ENCODE measurements around the gene OR4S2. TPM values are rescaled to one million over a fixed set of nuclear protein-coding genes. Genes with fewer than 3 reads are reported as not detected.

The OR4S2 gene
- total RNA-seq, 2 experiments from 2014 or later: not detected

GRCh38 chr11:55673860-55674259, 25.7 kb downstream of the OR4S2 start:
- TF ChIP-seq CTCF (IDR thresholded peaks at IDR 0.05): no peak
- Mint-ChIP-seq H3K4me3 (no peak overlapping the region), H3K27me3 (no peaks in the 10 kb centered on the region), H3K4me1 (ENCODE audit: low read depth) (no peaks in the 10 kb centered on the region), H3K36me3 (ENCODE audit: low read depth) (no peaks in the 10 kb centered on the region), H3K9me3 (no peaks in the 10 kb centered on the region), H3K27ac (no peak overlapping the region)
- ChIA-PET POLR2A (no interaction called here), CTCF (no interaction called here)
- DNase-seq: no peak
- ATAC-seq: no peak
- intact Hi-C loops (cut with micrococcal nuclease): no loop called here

GRCh38 chr11:55697817-55698216, 49.7 kb downstream of the OR4S2 start:
- TF ChIP-seq CTCF (IDR thresholded peaks at IDR 0.05): no peak
- intact Hi-C loops (cut with micrococcal nuclease): no loop called here
- Mint-ChIP-seq H3K27me3 (no peaks in the 10 kb centered on the region), H3K27ac (no peak overlapping the region), H3K4me3 (no peak overlapping the region), H3K36me3 (ENCODE audit: low read depth) (no peaks in the 10 kb centered on the region), H3K4me1 (ENCODE audit: low read depth) (no peaks in the 10 kb centered on the region), H3K9me3 (peaks cover 14% of the 10 kb centered on the region)
- DNase-seq (no peak), ATAC-seq (no peak)
- CTCF ChIA-PET: interaction anchor here (0.6 kb wide), 1 partner anchor 24 kb away, joined by 3 read pairs; no protein-coding TSS in a partner anchor
- POLR2A ChIA-PET: no interaction called here

GRCh38 chr11:55701429-55701828, 53.3 kb downstream of the OR4S2 start:
- no peak overlapping the region for H3K27ac Mint-ChIP-seq
- no peak for DNase-seq
- peaks cover 26% of the 10 kb centered on the region for H3K9me3 Mint-ChIP-seq
- ChIA-PET POLR2A (no interaction called here), CTCF (no interaction called here)
- H3K36me3 Mint-ChIP-seq (ENCODE audit: low read depth): no peaks in the 10 kb centered on the region
- no peak for TF ChIP-seq CTCF (IDR thresholded peaks at IDR 0.05)
- intact Hi-C loops (cut with micrococcal nuclease): no loop called here
- ATAC-seq: no peak
- H3K27me3 Mint-ChIP-seq: no peaks in the 10 kb centered on the region
- no peaks in the 10 kb centered on the region for H3K4me1 Mint-ChIP-seq (ENCODE audit: low read depth)
- no peak overlapping the region for H3K4me3 Mint-ChIP-seq

Other genes with a start within 250 kb of the OR4S2 start
- not detected for gene OR4C15, start 93.9 kb upstream of the OR4S2 start, total RNA-seq
- gene OR4C16, start 76.2 kb upstream of the OR4S2 start, total RNA-seq: not detected
- not detected for gene OR4C11, start 40.7 kb upstream of the OR4S2 start, total RNA-seq
- not detected for gene OR4P4, start 13.2 kb upstream of the OR4S2 start, total RNA-seq
- gene OR4C6, start 13.9 kb downstream of the OR4S2 start, total RNA-seq: not detected
- not detected for gene OR5D13, start 125.1 kb downstream of the OR4S2 start, total RNA-seq
- gene OR5D14, start 147.2 kb downstream of the OR4S2 start, total RNA-seq: not detected
- not detected for gene OR5L1, start 163.0 kb downstream of the OR4S2 start, total RNA-seq
- gene OR5D18, start 171.3 kb downstream of the OR4S2 start, total RNA-seq: not detected
- not detected for gene OR5L2, start 178.9 kb downstream of the OR4S2 start, total RNA-seq
- not detected for gene OR5D16, start 190.4 kb downstream of the OR4S2 start, total RNA-seq
- not detected for gene TRIM51, start 235.0 kb downstream of the OR4S2 start, total RNA-seq

Data from activated CD8-positive, alpha-beta T cell treated with anti-CD3 and anti-CD28 coated beads for 36 hours (primary cell).